H1 (cell line): ENCODE measurements around the gene CACNA1E. TPM values are rescaled to one million over a fixed set of nuclear protein-coding genes. Genes with fewer than 3 reads are reported as not detected.

Experiments
- CTCF ChIA-PET: fragments of 300-600 bp; sonication (Branson Sonifier 250); formaldehyde crosslinking; loops from one replicate; lab custom pipeline; 2021; ENCODE audit not compliant: partially characterized antibody; lab: Charles Lee
- POLR2A ChIA-PET: fragments of 300-600 bp; sonication (Branson Sonifier 250); formaldehyde crosslinking; loops from one replicate; lab custom pipeline; 2021; ENCODE audit warnings: inconsistent platforms; ENCODE audit not compliant: partially characterized antibody; lab: Charles Lee
- DNase-seq, 2 experiments: peaks; one replicate each; pipeline versions ENCODE4 v3.0.0 to v3.0.0-alpha.2; 2010 to 2022; ENCODE audit warnings: low spot score in 2 of 2, low read depth in 1 of 2, mixed read lengths in 1 of 2
- FAIRE-seq: peaks from 2 replicates; lab custom pipeline; 2011; peaks lifted over from hg19 to GRCh38; lab: Jason Lieb, UNC
- H2AFZ ChIP-seq: 2 replicates; pipeline ENCODE4 v1.8.1; 2012; ENCODE audit warnings: low read length, inconsistent platforms
- H2AK5ac ChIP-seq: 2 replicates; pipeline ENCODE4 v1.6.1; 2013; ENCODE audit warnings: low read depth, low read length
- H2BK120ac ChIP-seq: replicated peaks from 2 replicates; pipeline ENCODE3; 2013; ENCODE audit warnings: low read depth, low read length, inconsistent platforms
- H2BK12ac ChIP-seq: 2 replicates; pipeline ENCODE4 v1.6.1; 2013; ENCODE audit warnings: low read depth, low read length
- H2BK15ac ChIP-seq: 2 replicates; pipeline ENCODE4 v1.6.1; 2013; ENCODE audit warnings: low read length
- H2BK20ac ChIP-seq: 2 replicates; pipeline ENCODE4 v1.6.1; 2013; ENCODE audit warnings: low read length
- H2BK5ac ChIP-seq: 2 replicates; pipeline ENCODE4 v1.6.1; 2013; ENCODE audit warnings: low read depth, low read length
- H3K14ac ChIP-seq: 2 replicates; pipeline ENCODE4 v1.6.1; 2013; ENCODE audit warnings: inconsistent platforms; ENCODE audit not compliant: insufficient read length
- H3K18ac ChIP-seq: 2 replicates; pipeline ENCODE4 v1.6.1; 2013; ENCODE audit warnings: low read length; ENCODE audit errors: extremely low read depth
- H3K23ac ChIP-seq: 2 replicates; pipeline ENCODE4 v1.6.1; 2013; ENCODE audit warnings: inconsistent platforms; ENCODE audit not compliant: insufficient read length
- H3K23me2 ChIP-seq: 2 replicates; pipeline ENCODE4 v1.6.1; 2013; ENCODE audit warnings: low read depth, low read length
- H3K27ac ChIP-seq: 2 replicates; pipeline ENCODE4 v1.6.1; 2011; ENCODE audit warnings: low read depth, low read length, inconsistent platforms
- H3K27me3 ChIP-seq, 4 experiments: replicated peaks in 1 of 4; 1 replicate in 1 of 4; 2 replicates in 3 of 4; pipeline versions ENCODE4 v1.6.1 to v1.8.1; 2011 to 2013; ENCODE audit warnings: low read length in 3 of 4, mild to moderate bottlenecking in 3 of 4, inconsistent platforms in 2 of 4, mixed read lengths in 2 of 4, moderate library complexity in 1 of 4; ENCODE audit not compliant: control insufficient read depth in 3 of 4, insufficient read depth in 3 of 4; ENCODE audit errors: extremely low read depth in 1 of 4
- H3K36me3 ChIP-seq, 4 experiments: 2 replicates each; pipeline versions ENCODE4 v1.6.1 to v1.8.1; 2011 to 2013; ENCODE audit warnings: mild to moderate bottlenecking in 4 of 4, low read length in 3 of 4, moderate library complexity in 2 of 4, control low read depth in 1 of 4, inconsistent platforms in 1 of 4; ENCODE audit not compliant: insufficient read depth in 4 of 4, control insufficient read depth in 2 of 4
- H3K4ac ChIP-seq: replicated peaks from 2 replicates; pipeline ENCODE3; 2013; ENCODE audit warnings: low read length, low read depth, mixed read lengths, inconsistent platforms; ENCODE audit not compliant: insufficient read length
- H3K4me1 ChIP-seq, 4 experiments: replicated peaks in 1 of 4; 1 replicate in 1 of 4; 2 replicates in 3 of 4; pipeline versions ENCODE4 v1.6.1 to v1.8.1; 2011 to 2013; ENCODE audit warnings: low read length in 3 of 4, inconsistent platforms in 2 of 4, mixed read lengths in 1 of 4; ENCODE audit not compliant: insufficient read depth in 4 of 4, control insufficient read depth in 3 of 4
- H3K4me2 ChIP-seq, 2 experiments: 2 replicates each; pipeline versions ENCODE4 v1.6.1 to v1.8.1; 2011 to 2013; ENCODE audit warnings: low read depth in 2 of 2, low read length in 2 of 2, control low read depth in 1 of 2, inconsistent platforms in 1 of 2, mild to moderate bottlenecking in 1 of 2; ENCODE audit not compliant: insufficient read depth in 1 of 2
- H3K4me3 ChIP-seq, 4 experiments: fragments of 200-600, 300-600 bp in 1 of 4; sonication (generic), shearing (Covaris generic), sonication (Bioruptor Twin) in 1 of 4; 2 replicates each; pipeline versions ENCODE4 v1.5.1 to v1.8.1; 2011 to 2016; ENCODE audit warnings: low read length in 4 of 4, low read depth in 3 of 4, control low read depth in 2 of 4, inconsistent platforms in 2 of 4, mild to moderate bottlenecking in 2 of 4, mixed read lengths in 1 of 4, moderate library complexity in 1 of 4; ENCODE audit not compliant: insufficient read depth in 2 of 4; ENCODE audit errors: extremely low read depth in 1 of 4
- H3K56ac ChIP-seq: replicated peaks from 2 replicates; pipeline ENCODE3; 2013; ENCODE audit warnings: low read depth, mild to moderate bottlenecking, mixed read lengths, low read length, inconsistent platforms; ENCODE audit not compliant: insufficient read length
- H3K79me1 ChIP-seq: 2 replicates; pipeline ENCODE4 v1.6.1; 2013; ENCODE audit warnings: low read depth, low read length, control low read depth
- H3K79me2 ChIP-seq, 2 experiments: 2 replicates each; pipeline versions ENCODE4 v1.6.1 to v1.8.1; 2012 to 2013; ENCODE audit warnings: low read length in 2 of 2, mild to moderate bottlenecking in 2 of 2, inconsistent platforms in 1 of 2; ENCODE audit not compliant: insufficient read depth in 2 of 2, control insufficient read depth in 1 of 2
- H3K9ac ChIP-seq, 4 experiments: replicated peaks in 1 of 4; 1 replicate in 1 of 4; 2 replicates in 3 of 4; pipeline versions ENCODE4 v1.6.1 to v1.8.1; 2011 to 2013; ENCODE audit warnings: low read depth in 3 of 4, low read length in 3 of 4, control low read depth in 2 of 4, mild to moderate bottlenecking in 2 of 4, moderate library complexity in 2 of 4, inconsistent platforms in 1 of 4; ENCODE audit errors: extremely low read depth in 1 of 4
- H3K9me3 ChIP-seq, 2 experiments: 2 replicates each; pipeline versions ENCODE4 v1.6.1 to v1.8.1; 2012 to 2013; ENCODE audit warnings: mild to moderate bottlenecking in 2 of 2, moderate library complexity in 2 of 2, control low read depth in 1 of 2, inconsistent platforms in 1 of 2, low read depth in 1 of 2, low read length in 1 of 2, mixed read lengths in 1 of 2; ENCODE audit not compliant: insufficient read depth in 2 of 2
- H4K20me1 ChIP-seq, 2 experiments: replicated peaks in 1 of 2; 2 replicates each; pipeline versions ENCODE3 to v1.8.1; 2011 to 2013; ENCODE audit warnings: inconsistent platforms in 2 of 2, low read length in 2 of 2, mild to moderate bottlenecking in 1 of 2; ENCODE audit not compliant: insufficient read depth in 2 of 2, control insufficient read depth in 1 of 2
- H4K5ac ChIP-seq: 2 replicates; pipeline ENCODE4 v1.6.1; 2013; ENCODE audit warnings: low read length, low read depth, mixed read lengths, inconsistent platforms; ENCODE audit not compliant: insufficient read length
- H4K8ac ChIP-seq: 2 replicates; pipeline ENCODE4 v1.8.0; 2013; ENCODE audit warnings: mild to moderate bottlenecking, moderate library complexity, low read length, inconsistent platforms; ENCODE audit not compliant: insufficient read depth; ENCODE audit errors: extremely low read depth
- H4K91ac ChIP-seq: replicated peaks from 2 replicates; pipeline ENCODE3; 2013; ENCODE audit warnings: low read length, mixed read lengths, inconsistent platforms; ENCODE audit not compliant: insufficient read length
- FOSL1 ChIP-seq: IDR thresholded peaks from 2 replicates; pipeline ENCODE4 v1.6.1; 2011; ENCODE audit warnings: mild to moderate bottlenecking, low read depth, low read length, moderate library complexity; ENCODE audit not compliant: insufficient read depth
- WGBS, 2 experiments: shearing (Covaris generic) in 1 of 2; methylation state at CpG; one replicate each; pipeline versions ENCODE4 v1.1.6 to v1.1.7; 2013 to 2015; ENCODE audit warnings: low lambda C conversion rate in 2 of 2, mixed read lengths in 2 of 2, inconsistent platforms in 1 of 2, low coverage in 1 of 2, missing lambda C conversion rate in 1 of 2; ENCODE audit not compliant: insufficient replicate concordance in 2 of 2, insufficient coverage in 1 of 2, insufficient read length in 1 of 2; ENCODE audit errors: extremely low coverage in 1 of 2, missing lambda C conversion rate in 1 of 2; 5-methylcytosine and 5-hydroxymethylcytosine counted together
- polyA plus RNA-seq, 7 experiments: library from polyadenylated mRNA; depleted of rRNA in 3 of 7; stranded (reverse) in 5 of 7; unstranded in 2 of 7; fragments of >200 nt in 5 of 7; fragments of 200-250 nt in 2 of 7; gene quantifications; 1 replicate in 5 of 7; 2 replicates in 1 of 7; 4 replicates in 1 of 7; pipeline versions ENCODE4 v1.2.1 to v1.2.3, GENCODE V29; 2011 to 2013; ENCODE audit warnings: missing spikeins in 2 of 7, mixed read lengths in 2 of 7
- total RNA-seq: library from RNA; stranded (reverse); fragmentation: NEBNext Ultra II Directional; extraction: Animal tissue kit (Norgen Biotek cat#: 25700); gene quantifications from 2 replicates; pipeline ENCODE4 v1.2.1, GENCODE V29; 2021

CACNA1E gene
- total and polyA plus RNA-seq, 2 of the 8 experiments (the other 6 are each of a cell fraction or from before 2014, with no cell fraction given): 0.98 to 1.3 TPM

GRCh38 chr1:181557313-181557712 lies 74.0 kb downstream of the CACNA1E start:
- Histone ChIP-seq H2AFZ (no peak overlapping the region), H2AK5ac (no peak overlapping the region), H3K79me1 (no peaks in the 10 kb centered on the region), H2BK15ac (no peak overlapping the region), H3K4me3 (no peak overlapping the region), H3K4ac (no peak overlapping the region), H3K79me2 (no peaks in the 10 kb centered on the region), H4K5ac (no peak overlapping the region), H2BK120ac (no peak overlapping the region), H3K9me3 (no peaks in the 10 kb centered on the region), H3K9ac (no peak overlapping the region), H3K23ac (no peak overlapping the region), H3K56ac (no peak overlapping the region), H2BK12ac (no peak overlapping the region), H3K4me2 (no peak overlapping the region), H3K18ac (no peak overlapping the region; the same call in 1 of the 2 replicates), H3K23me2 (no peaks in the 10 kb centered on the region; the same call in 1 of the 2 replicates), H4K20me1 (no peaks in the 10 kb centered on the region), H4K8ac (no peak overlapping the region), H3K27ac (no peak overlapping the region), H3K14ac (no peak overlapping the region), H4K91ac (no peak overlapping the region), H2BK20ac (peak overlapping the region; percentile 21; the same call in 1 of the 2 replicates), H3K27me3 (no peaks in the 10 kb centered on the region; a peak in 1 of 7 replicates), H3K36me3 (no peaks in the 10 kb centered on the region), H3K4me1 (peaks cover 0 to 5% (median 3%) of the 10 kb centered on the region in 4 experiments; a peak in 6 of 7 replicates), H2BK5ac (no peak overlapping the region)
- ChIA-PET CTCF (interaction anchor here (2.2 kb wide), 1 partner anchor 79 kb away, joined by 5 read pairs; no protein-coding TSS in a partner anchor), POLR2A (no interaction called here)
- FAIRE-seq (no peak), DNase-seq (no peak)
- 92% methylated on average over 4 of the region's 4 CpGs; no CpG with 5 or more reads in 1 of the 2 experiments for WGBS, 2 experiments
- TF ChIP-seq FOSL1: no peak
